GM12891 (cell line): ENCODE measurements around the gene PPP1R15B.

Experiments used
- POLR2A ChIP-seq: IDR thresholded peaks from 2 replicates; pipeline ENCODE4 v1.6.1; 2011; ENCODE audit warnings: low read depth, low read length, control low read depth
- TAF1 ChIP-seq: IDR thresholded peaks from 2 replicates; pipeline ENCODE4 v1.6.1; 2011; ENCODE audit warnings: low read depth, low read length, control low read depth

- TF ChIP-seq TAF1 (no peak), POLR2A (no peak)
Measured at GRCh38 chr1:204416589-204417073, 5.0 kb upstream of the PPP1R15B start.
